T-cell (primary cell): ENCODE data around the gene SPTSSA. TPM values are rescaled to one million over a fixed set of nuclear protein-coding genes. Genes with fewer than 3 reads are reported as not detected.

Source experiments
- ATAC-seq, 4 experiments: fragments of 200-7000 bp in 3 of 4; fragments of 150-1000 bp in 1 of 4; cut with Tn5 transposase; replicated peaks in 1 of 4; 1 replicate in 3 of 4; 2 replicates in 1 of 4; pipeline ENCODE4 v1.10.0; 2021; ENCODE audit warnings: moderate library complexity in 3 of 4, mild to moderate bottlenecking in 2 of 4, moderate number of reproducible peaks in 1 of 4
- CTCF ChIA-PET, 2 donors: fragments of 300-600 bp; sonication (Branson Sonifier 250); formaldehyde crosslinking; loops; one replicate each; lab custom pipeline; 2022; ENCODE audit warnings: antibody characterized with exemption in 2 of 2; lab: Charles Lee
- POLR2A ChIA-PET, 2 donors: fragments of 300-600 bp; sonication (Branson Sonifier 250); formaldehyde crosslinking; loops; one replicate each; lab custom pipeline; 2022; ENCODE audit warnings: antibody characterized with exemption in 2 of 2; lab: Charles Lee
- DNase-seq, 35 experiments: peaks; one replicate each; pipeline versions ENCODE4 v3.0.0 to v3.0.0-alpha.2; 2013 to 2023
- H3K27ac ChIP-seq: one replicate; pipeline ENCODE4 v1.5.1; 2013; ENCODE audit warnings: low read length
- H3K27me3 ChIP-seq, 2 experiments: replicated peaks in 1 of 2; 1 replicate in 1 of 2; 2 replicates in 1 of 2; pipeline versions ENCODE4 v1.6.1 to v1.7.0; 2013; ENCODE audit warnings: low read length in 1 of 2, mixed read lengths in 1 of 2; ENCODE audit not compliant: control insufficient read depth in 2 of 2, insufficient read depth in 2 of 2; ENCODE audit errors: extremely low read depth in 1 of 2
- H3K36me3 ChIP-seq, 2 donors: 1 replicate in 1 of 2; 2 replicates in 1 of 2; pipeline versions ENCODE4 v1.6.1 to v1.7.0; 2013; ENCODE audit warnings: low read length in 1 of 2; ENCODE audit not compliant: control insufficient read depth in 2 of 2, insufficient read depth in 1 of 2; ENCODE audit errors: extremely low read depth in 1 of 2
- H3K4me1 ChIP-seq, 2 experiments: 1 replicate in 1 of 2; 2 replicates in 1 of 2; pipeline versions ENCODE4 v1.6.1 to v1.7.0; 2013; ENCODE audit warnings: low read length in 2 of 2, mixed read lengths in 1 of 2; ENCODE audit not compliant: insufficient read depth in 2 of 2, control insufficient read depth in 1 of 2; ENCODE audit errors: extremely low read depth in 1 of 2
- H3K4me3 ChIP-seq, 2 donors: 1 replicate in 1 of 2; 2 replicates in 1 of 2; pipeline versions ENCODE4 v1.5.1 to v1.7.0; 2013; ENCODE audit warnings: mild to moderate bottlenecking in 2 of 2, low read length in 1 of 2, moderate library complexity in 1 of 2; ENCODE audit not compliant: control insufficient read depth in 1 of 2; ENCODE audit errors: extremely low read depth in 1 of 2
- H3K9me3 ChIP-seq: 2 replicates; pipeline ENCODE4 v1.7.0; 2013
- H3K27ac Mint-ChIP-seq, 2 donors: one replicate each; pipeline ENCODE4 v1.8.0; 2020 to 2021; ENCODE audit warnings: mild to moderate bottlenecking in 2 of 2, mixed read lengths in 2 of 2
- H3K27me3 Mint-ChIP-seq, 2 donors: one replicate each; pipeline ENCODE4 v1.8.0; 2021 to 2022; ENCODE audit warnings: mixed read lengths in 2 of 2
- H3K36me3 Mint-ChIP-seq: one replicate; pipeline ENCODE4 v1.8.0; 2021; ENCODE audit warnings: mixed read lengths
- H3K4me1 Mint-ChIP-seq, 3 donors: one replicate each; pipeline ENCODE4 v1.8.0; 2020 to 2022; ENCODE audit warnings: mixed read lengths in 3 of 3, mild to moderate bottlenecking in 1 of 3
- H3K4me3 Mint-ChIP-seq, 3 donors: one replicate each; pipeline ENCODE4 v1.8.0; 2020 to 2022; ENCODE audit warnings: mild to moderate bottlenecking in 3 of 3, mixed read lengths in 3 of 3, moderate library complexity in 3 of 3
- H3K9me3 Mint-ChIP-seq, 3 donors: one replicate each; pipeline ENCODE4 v1.8.0; 2020 to 2022; ENCODE audit warnings: mixed read lengths in 3 of 3
- WGBS: methylation state at CpG from one replicate; pipeline ENCODE4 v1.1.5; 2013; ENCODE audit warnings: missing lambda C conversion rate; ENCODE audit not compliant: insufficient coverage; 5-methylcytosine and 5-hydroxymethylcytosine counted together
- total RNA-seq, 35 experiments: library from RNA in 6 of 35; stranded (reverse) in 6 of 35; fragments of 120-200 nt in 1 of 35; gene quantifications; one replicate each; pipeline versions ENCODE4 v1.2.1 to v1.2.4 and lab custom pipeline; 2013 to 2026

The SPTSSA gene
- total RNA-seq, 5 donors from 2014 or later (not counting 1 experiment from before 2014, with no cell fraction given) = 2.0 to 3.8 (median 2.9) TPM

GRCh38 chr14:34425095-34425851 lies 36.8 kb downstream of the SPTSSA start:
- H3K4me1 Mint-ChIP-seq = no peaks in the 10 kb centered on the region
- WGBS = 50% methylated on average over 2 of the region's 5 CpGs
- H3K4me3 ChIP-seq = no peak overlapping the region
- H3K36me3 ChIP-seq = no peaks in the 10 kb centered on the region
- H3K27me3 ChIP-seq = peaks cover 0 to 3% of the 10 kb centered on the region in 2 experiments
- H3K9me3 ChIP-seq = no peaks in the 10 kb centered on the region
- no peak for ATAC-seq
- H3K27ac ChIP-seq = no peak overlapping the region
- DNase-seq = no peak
- H3K4me3 Mint-ChIP-seq = no peak overlapping the region
- no peaks in the 10 kb centered on the region for H3K36me3 Mint-ChIP-seq
- no peak overlapping the region for H3K27ac Mint-ChIP-seq
- peaks cover 3 to 7% of the 10 kb centered on the region in 2 donors for H3K27me3 Mint-ChIP-seq
- ChIA-PET CTCF (interaction anchor here in 1 of 2 donors (0.6 kb wide), 1 partner anchor 100 kb away, joined by 3 read pairs; no protein-coding TSS in a partner anchor), POLR2A (no interaction called here)
- H3K4me1 ChIP-seq = no peaks in the 10 kb centered on the region
- peaks cover 7 to 12% (median 8%) of the 10 kb centered on the region in 3 donors for H3K9me3 Mint-ChIP-seq

GRCh38 chr14:34424488-34424887 lies 37.6 kb downstream of the SPTSSA start:
- H3K27ac Mint-ChIP-seq = no peak overlapping the region
- H3K4me3 Mint-ChIP-seq = no peak overlapping the region
- Histone ChIP-seq H3K9me3 (no peaks in the 10 kb centered on the region), H3K27ac (no peak overlapping the region), H3K4me3 (no peak overlapping the region), H3K4me1 (no peaks in the 10 kb centered on the region), H3K27me3 (peaks cover 0 to 3% of the 10 kb centered on the region in 2 experiments), H3K36me3 (no peaks in the 10 kb centered on the region)
- DNase-seq = no peak
- H3K36me3 Mint-ChIP-seq = no peaks in the 10 kb centered on the region
- H3K9me3 Mint-ChIP-seq = peaks cover 7 to 16% (median 12%) of the 10 kb centered on the region in 3 donors
- peaks cover 3 to 7% of the 10 kb centered on the region in 2 donors for H3K27me3 Mint-ChIP-seq
- H3K4me1 Mint-ChIP-seq = no peaks in the 10 kb centered on the region
- ChIA-PET CTCF (no interaction called here), POLR2A (no interaction called here)
- no CpG with 5 or more reads among the region's 2 CpGs for WGBS
- ATAC-seq = no peak

GRCh38 chr14:34423445-34423844 lies 38.6 kb downstream of the SPTSSA start:
- H3K36me3 ChIP-seq = no peaks in the 10 kb centered on the region
- no peak overlapping the region for H3K4me3 ChIP-seq
- Mint-ChIP-seq H3K27ac (no peak overlapping the region), H3K4me1 (no peaks in the 10 kb centered on the region), H3K4me3 (no peak overlapping the region), H3K36me3 (no peaks in the 10 kb centered on the region), H3K9me3 (peaks cover 4 to 19% (median 12%) of the 10 kb centered on the region in 3 donors), H3K27me3 (peaks cover 3 to 7% of the 10 kb centered on the region in 2 donors)
- WGBS = 94% methylated on average over 2 of the region's 2 CpGs
- H3K4me1 ChIP-seq = no peaks in the 10 kb centered on the region
- H3K9me3 ChIP-seq = no peaks in the 10 kb centered on the region
- no peak for DNase-seq
- ChIA-PET CTCF (no interaction called here), POLR2A (no interaction called here)
- H3K27me3 ChIP-seq = peaks cover 0 to 3% of the 10 kb centered on the region in 2 experiments
- no peak overlapping the region for H3K27ac ChIP-seq
- no peak for ATAC-seq

GRCh38 chr14:34420547-34421150 lies 41.4 kb downstream of the SPTSSA start:
- POLR2A ChIA-PET = no interaction called here

GRCh38 chr14:34409721-34410120 lies 52.3 kb downstream of the SPTSSA start:
- H3K9me3 ChIP-seq = no peaks in the 10 kb centered on the region
- peaks cover 8% of the 10 kb centered on the region in 2 donors for H3K27me3 Mint-ChIP-seq
- ATAC-seq (no peak), DNase-seq (no peak)
- no peak overlapping the region for H3K27ac Mint-ChIP-seq
- WGBS = 100% methylated on average over 2 of the region's 2 CpGs
- peaks cover 9 to 24% (median 11%) of the 10 kb centered on the region in 3 donors for H3K9me3 Mint-ChIP-seq
- no peak overlapping the region for H3K4me3 ChIP-seq
- ChIA-PET POLR2A (no interaction called here), CTCF (no interaction called here)
- H3K27me3 ChIP-seq = peaks cover 0 to 2% of the 10 kb centered on the region in 2 experiments
- H3K27ac ChIP-seq = no peak overlapping the region
- H3K4me1 Mint-ChIP-seq = no peaks in the 10 kb centered on the region
- no peaks in the 10 kb centered on the region for H3K36me3 ChIP-seq
- no peak overlapping the region for H3K4me3 Mint-ChIP-seq
- no peaks in the 10 kb centered on the region for H3K4me1 ChIP-seq
- H3K36me3 Mint-ChIP-seq = no peaks in the 10 kb centered on the region

More at GRCh38 chr14:34420547-34421150, 41.4 kb downstream of the SPTSSA start:
- Mint-ChIP-seq H3K27ac (no peak overlapping the region), H3K27me3 (peaks cover 5 to 22% of the 10 kb centered on the region in 2 donors), H3K9me3 (peaks cover 7 to 19% (median 12%) of the 10 kb centered on the region in 3 donors), H3K4me3 (no peak overlapping the region), H3K4me1 (no peaks in the 10 kb centered on the region), H3K36me3 (no peaks in the 10 kb centered on the region)
- Histone ChIP-seq H3K9me3 (no peaks in the 10 kb centered on the region), H3K27ac (no peak overlapping the region), H3K4me3 (no peak overlapping the region), H3K4me1 (no peaks in the 10 kb centered on the region), H3K36me3 (no peaks in the 10 kb centered on the region), H3K27me3 (no peaks in the 10 kb centered on the region)
- CTCF ChIA-PET = no interaction called here
- DNase-seq (no peak), ATAC-seq (no peak)
- 100% methylated on average over 1 of the region's 6 CpGs for WGBS

GRCh38 chr14:34407951-34408350 lies 54.1 kb downstream of the SPTSSA start:
- WGBS = 100% methylated on average over 1 of the region's 1 CpG
- no peak overlapping the region for H3K4me3 ChIP-seq
- no peak for ATAC-seq
- CTCF ChIA-PET = no interaction called here
- H3K4me1 ChIP-seq = no peaks in the 10 kb centered on the region
- no peaks in the 10 kb centered on the region for H3K9me3 ChIP-seq
- Mint-ChIP-seq H3K9me3 (peaks cover 9 to 23% (median 11%) of the 10 kb centered on the region in 3 donors), H3K4me3 (no peak overlapping the region), H3K36me3 (no peaks in the 10 kb centered on the region), H3K27ac (no peak overlapping the region), H3K27me3 (peaks cover 8% of the 10 kb centered on the region in 2 donors), H3K4me1 (no peaks in the 10 kb centered on the region)
- DNase-seq = no peak
- POLR2A ChIA-PET = no interaction called here
- H3K27me3 ChIP-seq = no peaks in the 10 kb centered on the region
- no peaks in the 10 kb centered on the region for H3K36me3 ChIP-seq
- H3K27ac ChIP-seq = no peak overlapping the region
